Thymus (tissue), 11 donors: ENCODE measurements around the gene RTL1. TPM values are rescaled to one million over a fixed set of nuclear protein-coding genes. Genes with fewer than 3 reads are reported as not detected.

Source experiments
- DNase-seq, 9 donors: peaks; one replicate each; pipeline ENCODE4 v3.0.0-alpha.2; 2013; ENCODE audit warnings: low spot score in 9 of 9, low read depth in 6 of 9, missing footprints in 1 of 9
- H3K27ac ChIP-seq, 2 donors: one replicate each; pipeline ENCODE4 v1.5.1; 2013; ENCODE audit warnings: control low read depth in 1 of 2, low read depth in 1 of 2, low read length in 1 of 2, mild to moderate bottlenecking in 1 of 2, moderate library complexity in 1 of 2
- H3K27me3 ChIP-seq, 2 donors: one replicate each; pipeline ENCODE4 v1.5.1; 2013; ENCODE audit warnings: low read length in 1 of 2; ENCODE audit not compliant: control insufficient read depth in 2 of 2, insufficient read depth in 1 of 2
- H3K36me3 ChIP-seq, 2 donors: one replicate each; pipeline ENCODE4 v1.5.1; 2013; ENCODE audit warnings: low read length in 1 of 2, mild to moderate bottlenecking in 1 of 2, moderate library complexity in 1 of 2; ENCODE audit not compliant: control insufficient read depth in 2 of 2, insufficient read depth in 2 of 2
- H3K4me1 ChIP-seq, 2 donors: one replicate each; pipeline ENCODE4 v1.5.1; 2013; ENCODE audit warnings: low read length in 2 of 2; ENCODE audit not compliant: control insufficient read depth in 2 of 2, insufficient read depth in 2 of 2
- H3K4me3 ChIP-seq, 2 donors: one replicate each; pipeline ENCODE4 v1.5.1; 2013; ENCODE audit warnings: low read length in 2 of 2, control low read depth in 1 of 2, mild to moderate bottlenecking in 1 of 2
- H3K9me3 ChIP-seq, 2 donors: one replicate each; pipeline ENCODE4 v1.5.1; 2013; ENCODE audit warnings: low read length in 1 of 2, mild to moderate bottlenecking in 1 of 2; ENCODE audit not compliant: control insufficient read depth in 2 of 2, insufficient read depth in 1 of 2
- WGBS: extraction: QIAGEN DNeasy Blood & Tissue Kit; methylation state at CpG from one replicate; pipeline ENCODE4 v1.1.7; 2013; 5-methylcytosine and 5-hydroxymethylcytosine counted together
- polyA plus RNA-seq: library from polyadenylated mRNA; stranded (reverse); fragments of 200-250 nt; gene quantifications from one replicate; pipeline ENCODE4 v1.2.3, GENCODE V29; 2013
- total RNA-seq: library from RNA; stranded (reverse); fragments of 120-200 nt; gene quantifications from one replicate; pipeline ENCODE4 v1.2.4, GENCODE V29; 2013
- donor health status: healthy.

Gene RTL1
- total and polyA plus RNA-seq, 2 donors: under 0.01 to 0.02 TPM

DNA sequence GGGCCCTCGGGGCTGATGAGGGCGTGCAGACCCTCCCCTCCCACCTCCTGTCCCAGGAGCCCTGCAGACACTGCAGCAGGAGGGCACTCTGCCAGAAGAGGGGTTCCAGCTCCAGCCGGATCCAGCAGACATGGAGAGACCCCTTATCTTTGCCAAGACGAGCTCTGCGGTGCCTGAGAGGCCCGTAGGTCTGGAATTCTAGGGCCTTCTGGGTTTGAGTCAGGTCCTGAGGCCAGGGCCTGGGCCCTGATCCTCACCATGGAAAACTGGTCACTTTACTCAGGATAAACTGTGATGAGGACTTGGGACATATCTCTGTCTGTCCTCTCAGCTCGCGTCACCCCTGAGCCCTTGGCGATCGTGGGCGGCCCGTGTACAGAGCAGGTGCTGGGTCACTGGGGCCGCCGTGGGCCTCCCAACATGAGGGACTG, 63.8 kb downstream of the RTL1 start:
- Histone ChIP-seq H3K4me1 (peaks cover 0 to 4% of the 10 kb centered on the region in 2 donors), H3K9me3 (no peaks in the 10 kb centered on the region), H3K27ac (no peak overlapping the region), H3K4me3 (no peak overlapping the region), H3K27me3 (no peaks in the 10 kb centered on the region), H3K36me3 (no peaks in the 10 kb centered on the region)
- no peak for DNase-seq
- 94% methylated on average over 14 of the region's 14 CpGs for WGBS

DNA sequence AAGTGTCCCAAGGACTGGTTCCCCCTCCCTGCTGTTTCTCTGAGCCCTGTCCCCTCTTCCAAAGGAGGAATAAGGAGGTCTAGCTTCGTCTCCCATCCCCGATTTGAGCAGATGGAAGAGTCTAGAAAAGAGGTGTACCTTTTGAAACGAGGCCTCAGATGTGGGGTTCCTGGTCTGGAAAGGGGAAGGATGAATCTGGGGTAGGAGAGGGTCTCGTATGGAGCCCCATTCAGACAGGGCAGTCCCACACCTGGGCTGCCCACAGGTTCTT, 64.3 kb downstream of the RTL1 start:
- DNase-seq: no peak
- H3K36me3 ChIP-seq: no peaks in the 10 kb centered on the region
- H3K4me3 ChIP-seq: no peak overlapping the region
- H3K9me3 ChIP-seq: no peaks in the 10 kb centered on the region
- no peaks in the 10 kb centered on the region for H3K27me3 ChIP-seq
- WGBS: 84% methylated on average over 4 of the region's 4 CpGs
- no peak overlapping the region for H3K27ac ChIP-seq
- peaks cover 0 to 4% of the 10 kb centered on the region in 2 donors for H3K4me1 ChIP-seq

DNA sequence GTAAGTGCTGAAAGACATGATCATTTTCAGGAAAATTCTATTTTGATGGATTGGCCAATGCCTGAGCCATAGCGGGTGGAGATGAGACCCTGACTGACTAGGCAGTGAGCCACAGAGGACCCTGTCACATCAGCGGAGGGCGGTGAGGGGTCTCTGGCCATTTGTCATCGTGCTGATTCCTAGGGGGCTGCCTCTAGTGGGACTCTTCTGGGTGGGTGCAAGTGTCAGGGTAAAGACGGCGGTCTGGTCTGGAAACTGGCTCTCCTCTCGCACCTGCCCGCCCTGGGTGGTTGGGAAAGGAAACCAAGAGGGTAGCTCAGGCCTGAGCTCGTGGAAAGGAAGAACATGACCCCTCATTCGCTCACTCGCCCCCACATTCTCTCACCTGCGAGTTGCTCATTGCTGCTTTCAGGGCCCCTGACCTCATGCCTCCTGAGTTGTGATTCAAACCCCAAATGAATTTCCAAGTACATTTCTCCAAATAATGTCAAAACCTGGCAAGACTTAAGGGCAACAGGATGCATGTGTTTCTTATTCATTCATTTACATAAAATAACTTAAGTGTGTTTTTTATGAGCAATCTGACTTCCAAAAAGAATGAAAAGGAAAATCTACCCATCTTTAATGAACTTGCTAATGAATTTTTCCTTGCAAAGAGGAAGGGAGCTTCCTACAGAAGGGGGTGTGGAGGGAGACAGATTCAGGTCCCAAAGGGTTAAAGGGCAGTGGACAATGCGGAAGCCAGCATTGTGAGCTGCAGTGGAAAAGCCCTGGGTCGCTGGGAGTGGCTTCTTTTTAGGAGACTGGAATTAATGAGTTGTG, 64.8 kb downstream of the RTL1 start:
- Histone ChIP-seq H3K27ac (no peak overlapping the region), H3K4me1 (peaks cover 0 to 4% of the 10 kb centered on the region in 2 donors), H3K9me3 (no peaks in the 10 kb centered on the region), H3K4me3 (no peak overlapping the region), H3K36me3 (no peaks in the 10 kb centered on the region), H3K27me3 (no peaks in the 10 kb centered on the region)
- WGBS: 93% methylated on average over 14 of the region's 14 CpGs
- no peak for DNase-seq

DNA sequence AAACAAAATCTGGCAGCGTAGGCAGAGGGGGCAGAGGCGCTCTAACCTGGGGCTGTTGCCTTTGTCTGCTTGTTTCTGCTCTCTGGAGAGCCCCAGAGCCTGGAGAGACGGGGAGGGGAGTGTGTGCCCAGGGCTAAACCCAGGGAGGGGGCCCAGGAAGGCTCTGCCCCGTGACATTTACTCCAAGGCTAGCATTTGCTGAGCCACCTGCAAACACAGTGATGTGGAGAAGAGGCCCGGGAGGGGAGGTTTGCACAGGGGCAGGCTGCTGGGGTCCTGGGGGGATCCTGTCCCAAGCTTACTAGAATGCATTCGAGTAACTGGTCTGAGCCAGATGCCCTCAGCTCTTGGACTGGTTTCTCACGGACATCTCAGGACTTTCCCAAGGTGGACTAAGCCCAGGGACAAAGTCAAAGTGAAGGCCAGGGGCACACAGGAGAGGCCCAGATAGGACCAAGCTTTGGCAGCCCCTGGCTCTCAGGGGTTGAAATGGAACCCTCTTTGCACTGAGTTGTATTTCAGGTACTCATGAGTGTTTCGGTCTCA, 65.6 kb downstream of the RTL1 start:
- Histone ChIP-seq H3K9me3 (no peaks in the 10 kb centered on the region), H3K27me3 (no peaks in the 10 kb centered on the region), H3K27ac (no peak overlapping the region), H3K4me1 (peaks cover 0 to 4% of the 10 kb centered on the region in 2 donors), H3K36me3 (no peaks in the 10 kb centered on the region), H3K4me3 (no peak overlapping the region)
- WGBS: 93% methylated on average over 8 of the region's 8 CpGs
- no peak for DNase-seq

DNA sequence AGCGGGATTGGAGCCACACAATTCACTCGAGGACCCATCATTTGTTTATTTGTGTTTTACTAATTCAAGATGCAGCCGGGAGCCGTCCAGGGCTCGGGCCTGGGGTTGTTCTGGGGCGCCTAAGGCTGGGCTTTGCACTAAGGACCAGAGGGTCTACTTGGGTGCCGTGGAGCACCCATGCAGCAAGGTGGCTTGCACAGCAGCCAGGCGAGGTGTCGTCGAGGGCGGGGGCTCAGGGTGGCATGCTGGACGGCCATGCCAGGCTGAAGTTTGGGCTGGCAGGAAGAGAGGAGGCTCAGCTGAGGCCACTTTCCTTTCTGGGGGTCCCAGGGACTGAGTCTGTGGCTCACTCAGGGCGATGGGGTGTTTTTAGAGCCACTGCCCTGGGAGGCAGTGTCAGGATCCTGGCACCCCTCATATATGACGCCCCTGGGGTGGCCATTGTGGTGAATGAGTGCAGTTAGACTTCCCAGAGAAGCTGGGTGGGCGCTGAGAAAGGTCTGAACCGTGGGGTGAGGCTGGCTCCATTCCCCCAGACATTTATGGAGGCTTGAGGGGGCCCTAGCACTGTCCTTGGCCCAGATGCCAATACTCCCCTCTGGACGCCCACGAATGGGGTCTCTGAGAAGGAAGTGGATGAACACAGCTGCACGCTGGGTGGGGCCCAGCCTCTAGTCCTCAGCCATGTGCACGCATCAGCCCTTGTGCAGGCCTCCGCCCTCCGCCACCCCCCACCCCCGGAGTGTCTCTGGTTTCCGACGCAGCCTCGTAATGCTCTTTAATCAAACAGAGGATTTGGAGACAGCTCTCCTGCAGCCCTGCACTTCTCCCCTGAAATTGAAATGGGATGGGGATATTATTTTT, 66.3 kb downstream of the RTL1 start:
- no peak for DNase-seq
- Histone ChIP-seq H3K4me3 (no peak overlapping the region), H3K36me3 (no peaks in the 10 kb centered on the region), H3K27me3 (no peaks in the 10 kb centered on the region), H3K9me3 (no peaks in the 10 kb centered on the region), H3K27ac (no peak overlapping the region), H3K4me1 (peaks cover 0 to 4% of the 10 kb centered on the region in 2 donors)
- 94% methylated on average over 26 of the region's 26 CpGs for WGBS

DNA sequence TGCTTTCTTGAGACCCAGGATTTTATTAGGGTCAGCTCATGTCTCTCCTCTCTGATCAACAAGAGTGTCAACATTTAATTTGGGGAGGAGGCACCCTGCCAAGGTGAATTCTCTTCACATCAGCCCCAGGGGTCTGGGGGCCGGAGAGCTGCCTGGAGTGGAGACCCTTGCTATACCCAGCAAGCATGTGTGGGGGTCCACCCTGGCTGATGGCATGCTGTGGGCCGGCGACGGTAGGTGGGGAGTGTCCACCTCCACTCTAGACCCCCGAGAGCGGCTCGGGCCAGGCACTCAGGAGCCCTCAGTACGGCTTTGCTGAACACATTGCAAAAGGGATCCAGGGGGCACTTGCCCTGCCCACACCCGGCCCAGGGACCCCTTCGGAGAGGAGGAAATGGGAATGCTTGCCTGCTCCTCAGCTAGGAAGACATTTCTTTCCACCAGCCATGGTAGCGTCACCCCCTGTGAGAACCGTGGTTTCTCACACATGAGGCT, 67.2 kb downstream of the RTL1 start:
- peaks cover 0 to 4% of the 10 kb centered on the region in 2 donors for H3K4me1 ChIP-seq
- 95% methylated on average over 12 of the region's 12 CpGs for whole genome bisulfite sequencing

DNA sequence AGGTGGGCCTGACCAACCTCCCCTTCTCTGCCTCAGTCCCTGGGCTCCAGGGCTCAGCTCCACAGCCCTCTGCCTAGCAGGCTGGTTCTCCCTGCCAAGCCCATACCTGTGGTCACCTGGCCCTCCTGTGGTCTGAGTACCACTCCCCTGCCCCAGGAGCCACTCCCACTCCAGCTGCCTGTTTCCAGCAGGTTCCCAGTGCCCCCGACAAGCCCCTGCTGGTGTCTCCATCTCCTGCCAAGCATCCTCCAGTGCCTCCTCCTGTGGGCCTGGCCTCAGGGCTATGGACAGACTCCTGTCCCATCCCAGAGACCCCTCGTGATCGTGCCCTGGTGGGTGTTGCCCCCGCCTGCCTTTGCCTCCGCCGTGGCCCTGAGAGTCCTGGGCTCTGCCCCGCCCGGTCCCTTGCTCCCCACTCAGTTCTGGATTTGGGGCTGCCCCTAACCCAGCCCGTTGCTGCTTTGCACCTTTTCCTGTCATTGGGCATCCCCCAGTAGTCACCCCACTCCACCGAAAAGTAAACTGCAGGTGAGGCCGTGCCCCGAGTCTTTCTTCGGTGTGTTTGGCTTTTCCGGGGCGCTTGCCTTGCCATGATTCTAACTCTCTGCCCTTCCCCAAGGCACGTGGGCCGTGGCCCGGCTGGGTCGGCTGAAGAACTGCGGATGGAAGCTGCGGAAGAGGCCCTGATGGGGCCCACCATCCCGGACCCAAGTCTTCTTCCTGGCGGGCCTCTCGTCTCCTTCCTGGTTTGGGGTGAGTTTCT, 67.8 kb downstream of the RTL1 start:
- H3K27me3 ChIP-seq: no peaks in the 10 kb centered on the region
- H3K9me3 ChIP-seq: no peaks in the 10 kb centered on the region
- peaks cover 0 to 4% of the 10 kb centered on the region in 2 donors for H3K4me1 ChIP-seq
- H3K27ac ChIP-seq: no peak overlapping the region
- WGBS: 88% methylated on average over 24 of the region's 24 CpGs
- H3K36me3 ChIP-seq: no peaks in the 10 kb centered on the region
- no peak overlapping the region for H3K4me3 ChIP-seq
- no peak for DNase-seq

More for the DNA sequence above, 67.2 kb downstream of the RTL1 start:
- Histone ChIP-seq H3K36me3 (no peaks in the 10 kb centered on the region), H3K4me3 (no peak overlapping the region), H3K27ac (no peak overlapping the region), H3K27me3 (no peaks in the 10 kb centered on the region), H3K9me3 (no peaks in the 10 kb centered on the region)
- DNase-seq: no peak

DNA sequence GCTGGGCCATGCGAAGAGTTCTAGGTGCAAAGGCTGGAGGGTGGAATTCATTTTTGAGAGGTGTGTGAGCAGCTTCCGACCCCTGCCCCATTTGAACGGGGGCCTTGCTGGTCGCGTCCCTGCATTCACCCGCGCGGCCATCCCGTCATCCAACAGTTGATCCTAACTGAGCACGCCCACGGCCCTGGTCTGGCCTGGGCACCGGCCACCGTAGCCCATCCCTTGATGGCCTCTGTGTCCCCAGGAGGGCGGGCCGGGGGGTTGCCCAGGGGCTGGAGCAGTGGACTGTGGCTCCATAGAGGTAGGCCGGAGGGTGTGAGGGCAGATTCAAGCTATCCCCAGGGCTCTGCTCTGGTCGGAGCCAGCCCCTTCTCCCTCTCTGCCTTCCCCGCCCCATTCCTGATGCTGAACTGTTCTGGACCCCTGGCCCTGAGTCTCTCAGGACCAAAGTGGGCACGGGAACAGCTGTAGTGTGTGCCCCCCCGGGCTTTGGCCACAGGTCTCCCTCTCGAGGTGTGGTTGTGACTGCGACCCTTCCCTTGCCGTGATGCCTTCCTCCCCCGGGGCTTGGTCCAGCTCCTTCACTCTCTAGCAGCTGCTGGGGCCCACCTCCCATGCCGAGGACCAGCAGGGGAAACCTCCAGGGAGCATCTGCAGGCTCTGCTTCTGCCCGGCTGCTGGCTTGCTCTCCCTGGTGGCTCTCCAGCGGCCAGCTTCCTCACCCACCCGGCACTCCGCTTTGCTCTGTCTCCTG, 68.6 kb downstream of the RTL1 start:
- H3K9me3 ChIP-seq: no peaks in the 10 kb centered on the region
- no peak overlapping the region for H3K4me3 ChIP-seq
- peaks cover 0 to 4% of the 10 kb centered on the region in 2 donors for H3K4me1 ChIP-seq
- H3K36me3 ChIP-seq: no peaks in the 10 kb centered on the region
- DNase-seq: no peak
- H3K27me3 ChIP-seq: no peaks in the 10 kb centered on the region
- 91% methylated on average over 29 of the region's 29 CpGs for WGBS
- H3K27ac ChIP-seq: no peak overlapping the region
